WTC11 (cell line): ENCODE measurements around the gene WBP1L. TPM values are rescaled to one million over a fixed set of nuclear protein-coding genes. Genes with fewer than 3 reads are reported as not detected.

Experiments
- ATAC-seq: fragments of 200-7000 bp; cut with Tn5 transposase; 2 replicates; pipeline ENCODE4 v1.10.0; 2021; ENCODE audit warnings: mild to moderate bottlenecking, moderate library complexity
- CTCF ChIA-PET: fragments of 300-600 bp; sonication (Branson Sonifier 250); formaldehyde crosslinking; loops from one replicate; lab custom pipeline; 2021; ENCODE audit warnings: antibody characterized with exemption; lab: Charles Lee
- POLR2A ChIA-PET: fragments of 350-600 bp; sonication (Branson Sonifier 250); formaldehyde crosslinking; loops from one replicate; lab custom pipeline; 2021; ENCODE audit warnings: antibody characterized with exemption; lab: Charles Lee
- DNase-seq: peaks from one replicate; pipeline ENCODE4 v3.0.0; 2021; ENCODE audit warnings: low spot score
- H3K27ac Mint-ChIP-seq: 2 replicates; pipeline ENCODE4 v1.8.0; 2021; ENCODE audit warnings: mixed read lengths
- H3K27me3 Mint-ChIP-seq: 2 replicates; pipeline ENCODE4 v1.8.0; 2021; ENCODE audit warnings: low read depth, mild to moderate bottlenecking, moderate library complexity, mixed read lengths
- H3K36me3 Mint-ChIP-seq: 2 replicates; pipeline ENCODE4 v1.8.0; 2021; ENCODE audit warnings: mixed read lengths
- H3K4me1 Mint-ChIP-seq: 2 replicates; pipeline ENCODE4 v1.8.0; 2022; ENCODE audit warnings: mixed read lengths
- H3K4me3 Mint-ChIP-seq: 2 replicates; pipeline ENCODE4 v1.8.0; 2021; ENCODE audit warnings: mild to moderate bottlenecking, moderate library complexity, mixed read lengths
- H3K9me3 Mint-ChIP-seq: 2 replicates; pipeline ENCODE4 v1.8.0; 2021; ENCODE audit warnings: mixed read lengths
- MXD4 ChIP-seq: fragments of 250-450 bp; sonication (Bioruptor Pico); IDR thresholded peaks from 2 replicates; pipeline ENCODE4 v1.8.0; 2021; ENCODE audit warnings: mild to moderate bottlenecking, moderate library complexity, borderline replicate concordance
- NFYB ChIP-seq: sonication (generic); formaldehyde crosslinking; conservative IDR thresholded peaks from 2 replicates; pipeline ENCODE4 v1.8.0; 2022; ENCODE audit warnings: low read depth, missing genetic modification reagents
- PRRX2 ChIP-seq: fragments of 250-450 bp; sonication (Bioruptor Pico); IDR thresholded peaks from 2 replicates; pipeline ENCODE4 v1.8.0; 2021; ENCODE audit warnings: mild to moderate bottlenecking
- TCF7 ChIP-seq: sonication (generic); formaldehyde crosslinking; IDR thresholded peaks from 2 replicates; pipeline ENCODE4 v1.8.0; 2022; ENCODE audit warnings: mild to moderate bottlenecking, low read depth, missing genetic modification reagents, moderate library complexity
- total RNA-seq: library from RNA; stranded (reverse); gene quantifications from 3 replicates; pipeline ENCODE4 v1.2.3, GENCODE V29; 2021
- TF ChIP-seq, protein P1 (sequence below): fragments of 250-450 bp; sonication (Bioruptor Pico); IDR thresholded peaks from 2 replicates; pipeline ENCODE4 v1.9.0; 2021; ENCODE audit warnings: mild to moderate bottlenecking, borderline replicate concordance
- TF ChIP-seq, protein P2 (sequence below): sonication (generic); formaldehyde crosslinking; IDR thresholded peaks from 2 replicates; pipeline ENCODE4 v1.8.1; 2023; ENCODE audit warnings: mild to moderate bottlenecking, missing genetic modification reagents, moderate library complexity
- TF ChIP-seq, protein P3 (sequence below): sonication (generic); formaldehyde crosslinking; IDR thresholded peaks from 2 replicates; pipeline ENCODE4 v1.8.0; 2022; ENCODE audit warnings: mild to moderate bottlenecking, missing genetic modification reagents
- TF ChIP-seq, protein P4 (sequence below): sonication (generic); formaldehyde crosslinking; conservative IDR thresholded peaks from 2 replicates; pipeline ENCODE4 v1.8.1; 2022; ENCODE audit warnings: mild to moderate bottlenecking, missing genetic modification reagents
- TF ChIP-seq, protein P5 (sequence below): fragments of 250-450 bp; sonication (Bioruptor Pico); IDR thresholded peaks from 2 replicates; pipeline ENCODE4 v2.1.2; 2022; ENCODE audit warnings: mild to moderate bottlenecking, moderate library complexity
- TF ChIP-seq, protein P6 (sequence below): sonication (generic); formaldehyde crosslinking; IDR thresholded peaks from 2 replicates; pipeline ENCODE4 v1.8.1; 2022; ENCODE audit warnings: low read depth, mild to moderate bottlenecking, moderate library complexity, missing genetic modification reagents, borderline replicate concordance
- TF ChIP-seq, protein P7 (sequence below): sonication (generic); formaldehyde crosslinking; IDR thresholded peaks from 2 replicates; pipeline ENCODE4 v1.8.1; 2022; ENCODE audit warnings: low read depth, missing genetic modification reagents, borderline replicate concordance
- TF ChIP-seq, protein P8 (sequence below): sonication (generic); formaldehyde crosslinking; IDR thresholded peaks from 2 replicates; pipeline ENCODE4 v1.8.0; 2023; ENCODE audit warnings: mild to moderate bottlenecking, missing genetic modification reagents
- TF ChIP-seq, protein P9 (sequence below): sonication (generic); formaldehyde crosslinking; IDR thresholded peaks from 2 replicates; pipeline ENCODE4 v1.8.1; 2023; ENCODE audit warnings: mild to moderate bottlenecking, moderate library complexity, missing genetic modification reagents

Gene WBP1L
- total RNA-seq, 1 experiment from 2014 or later = 26.8 TPM

DNA sequence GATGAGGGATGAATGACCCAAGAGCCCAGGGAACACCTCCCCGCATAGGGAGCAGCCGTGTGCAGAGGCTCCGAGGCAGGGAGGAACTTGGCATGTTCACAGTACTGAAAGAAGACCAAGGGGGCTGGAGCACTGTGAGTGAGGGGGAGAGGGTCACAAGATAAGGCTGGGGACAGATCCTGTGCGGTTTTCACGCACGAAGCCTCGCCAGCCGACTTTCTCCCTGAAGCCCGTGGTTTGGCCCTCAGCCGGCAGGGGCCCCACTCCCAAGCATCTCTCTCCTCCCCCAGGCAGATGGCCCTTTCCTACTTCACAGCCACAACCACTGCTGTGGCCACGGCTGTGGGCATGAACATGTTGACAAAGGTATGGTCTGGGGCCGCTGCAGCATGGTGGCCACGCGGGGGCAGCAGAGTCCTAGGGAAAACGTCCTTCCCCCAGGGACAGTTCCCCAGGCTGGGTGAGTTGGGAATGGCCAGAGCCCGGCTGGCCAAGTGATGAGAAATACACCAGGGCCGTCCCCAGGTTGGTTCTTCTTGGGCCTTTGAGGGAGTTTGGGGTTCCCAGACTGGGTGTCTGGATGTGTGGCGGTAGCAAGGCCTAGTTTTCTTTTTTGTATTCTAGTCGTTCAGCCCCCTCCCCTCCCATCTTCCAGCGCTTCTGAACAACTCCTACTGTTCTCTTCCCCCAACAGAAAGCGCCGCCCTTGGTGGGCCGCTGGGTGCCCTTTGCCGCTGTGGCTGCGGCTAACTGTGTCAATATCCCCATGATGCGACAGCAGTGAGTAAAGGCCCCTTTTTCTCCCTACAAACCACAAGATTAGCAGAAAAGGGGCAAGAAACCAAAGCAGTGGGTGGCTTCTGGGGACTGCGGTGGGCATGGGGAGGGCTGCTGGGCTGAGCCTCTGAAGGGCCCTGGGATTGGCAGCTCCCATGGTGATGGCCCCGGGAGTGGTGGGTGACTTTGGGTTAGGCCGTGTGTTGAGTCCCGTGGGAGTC lies 14.4 kb upstream of the WBP1L start (continued):
- TF ChIP-seq, protein P1, sequence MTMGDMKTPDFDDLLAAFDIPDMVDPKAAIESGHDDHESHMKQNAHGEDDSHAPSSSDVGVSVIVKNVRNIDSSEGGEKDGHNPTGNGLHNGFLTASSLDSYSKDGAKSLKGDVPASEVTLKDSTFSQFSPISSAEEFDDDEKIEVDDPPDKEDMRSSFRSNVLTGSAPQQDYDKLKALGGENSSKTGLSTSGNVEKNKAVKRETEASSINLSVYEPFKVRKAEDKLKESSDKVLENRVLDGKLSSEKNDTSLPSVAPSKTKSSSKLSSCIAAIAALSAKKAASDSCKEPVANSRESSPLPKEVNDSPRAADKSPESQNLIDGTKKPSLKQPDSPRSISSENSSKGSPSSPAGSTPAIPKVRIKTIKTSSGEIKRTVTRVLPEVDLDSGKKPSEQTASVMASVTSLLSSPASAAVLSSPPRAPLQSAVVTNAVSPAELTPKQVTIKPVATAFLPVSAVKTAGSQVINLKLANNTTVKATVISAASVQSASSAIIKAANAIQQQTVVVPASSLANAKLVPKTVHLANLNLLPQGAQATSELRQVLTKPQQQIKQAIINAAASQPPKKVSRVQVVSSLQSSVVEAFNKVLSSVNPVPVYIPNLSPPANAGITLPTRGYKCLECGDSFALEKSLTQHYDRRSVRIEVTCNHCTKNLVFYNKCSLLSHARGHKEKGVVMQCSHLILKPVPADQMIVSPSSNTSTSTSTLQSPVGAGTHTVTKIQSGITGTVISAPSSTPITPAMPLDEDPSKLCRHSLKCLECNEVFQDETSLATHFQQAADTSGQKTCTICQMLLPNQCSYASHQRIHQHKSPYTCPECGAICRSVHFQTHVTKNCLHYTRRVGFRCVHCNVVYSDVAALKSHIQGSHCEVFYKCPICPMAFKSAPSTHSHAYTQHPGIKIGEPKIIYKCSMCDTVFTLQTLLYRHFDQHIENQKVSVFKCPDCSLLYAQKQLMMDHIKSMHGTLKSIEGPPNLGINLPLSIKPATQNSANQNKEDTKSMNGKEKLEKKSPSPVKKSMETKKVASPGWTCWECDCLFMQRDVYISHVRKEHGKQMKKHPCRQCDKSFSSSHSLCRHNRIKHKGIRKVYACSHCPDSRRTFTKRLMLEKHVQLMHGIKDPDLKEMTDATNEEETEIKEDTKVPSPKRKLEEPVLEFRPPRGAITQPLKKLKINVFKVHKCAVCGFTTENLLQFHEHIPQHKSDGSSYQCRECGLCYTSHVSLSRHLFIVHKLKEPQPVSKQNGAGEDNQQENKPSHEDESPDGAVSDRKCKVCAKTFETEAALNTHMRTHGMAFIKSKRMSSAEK (CRISPR knock-in tag) = no peak
- no peak for TF ChIP-seq MXD4
- TF ChIP-seq, protein P2, sequence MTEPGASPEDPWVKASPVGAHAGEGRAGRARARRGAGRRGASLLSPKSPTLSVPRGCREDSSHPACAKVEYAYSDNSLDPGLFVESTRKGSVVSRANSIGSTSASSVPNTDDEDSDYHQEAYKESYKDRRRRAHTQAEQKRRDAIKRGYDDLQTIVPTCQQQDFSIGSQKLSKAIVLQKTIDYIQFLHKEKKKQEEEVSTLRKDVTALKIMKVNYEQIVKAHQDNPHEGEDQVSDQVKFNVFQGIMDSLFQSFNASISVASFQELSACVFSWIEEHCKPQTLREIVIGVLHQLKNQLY (CRISPR knock-in tag) = no peak
- TF ChIP-seq, protein P3, sequence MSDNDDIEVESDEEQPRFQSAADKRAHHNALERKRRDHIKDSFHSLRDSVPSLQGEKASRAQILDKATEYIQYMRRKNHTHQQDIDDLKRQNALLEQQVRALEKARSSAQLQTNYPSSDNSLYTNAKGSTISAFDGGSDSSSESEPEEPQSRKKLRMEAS = no peak

DNA sequence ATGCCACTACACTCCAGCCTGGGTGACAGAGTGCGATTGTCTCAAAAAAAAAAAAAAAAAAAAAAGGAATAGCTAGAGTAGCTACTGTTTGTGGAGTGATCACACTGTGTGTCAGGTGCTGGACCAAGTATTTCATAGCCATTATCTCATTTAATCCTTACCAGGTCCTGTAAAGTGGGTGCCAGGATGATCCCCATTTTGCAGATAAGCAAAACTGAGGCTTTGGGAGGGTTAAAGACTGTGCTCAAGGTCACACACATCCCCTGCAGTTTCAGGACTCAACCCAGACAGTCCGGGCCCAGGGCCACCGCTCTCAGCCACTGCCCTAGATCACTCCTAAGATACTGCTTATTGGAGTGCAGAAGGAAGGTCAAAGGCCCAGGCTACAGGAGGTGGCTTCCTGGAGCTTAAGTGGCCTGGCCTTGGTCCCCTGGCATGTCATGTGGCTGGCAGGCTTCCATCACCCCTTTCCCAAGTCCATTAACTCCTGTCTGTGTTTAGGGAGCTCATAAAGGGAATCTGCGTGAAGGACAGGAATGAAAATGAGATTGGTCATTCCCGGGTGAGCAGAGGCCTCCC lies 12.4 kb upstream of the WBP1L start:
- H3K27ac Mint-ChIP-seq = no peak overlapping the region
- H3K4me3 Mint-ChIP-seq = no peak overlapping the region
- ATAC-seq = no peak
- H3K4me1 Mint-ChIP-seq = peaks cover 15% of the 10 kb centered on the region
- H3K9me3 Mint-ChIP-seq = no peaks in the 10 kb centered on the region
- POLR2A ChIA-PET = interaction anchor here (0.5 kb wide), 1 partner anchor 43 kb away, joined by 4 read pairs; no protein-coding TSS in a partner anchor
- TF ChIP-seq, protein P4, sequence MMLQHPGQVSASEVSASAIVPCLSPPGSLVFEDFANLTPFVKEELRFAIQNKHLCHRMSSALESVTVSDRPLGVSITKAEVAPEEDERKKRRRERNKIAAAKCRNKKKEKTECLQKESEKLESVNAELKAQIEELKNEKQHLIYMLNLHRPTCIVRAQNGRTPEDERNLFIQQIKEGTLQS (CRISPR knock-in tag) = no peak
- TF ChIP-seq PRRX2 (CRISPR knock-in tag) (no peak), NFYB (no peak), TCF7 (CRISPR knock-in tag) (no peak)
- TF ChIP-seq, protein P5, sequence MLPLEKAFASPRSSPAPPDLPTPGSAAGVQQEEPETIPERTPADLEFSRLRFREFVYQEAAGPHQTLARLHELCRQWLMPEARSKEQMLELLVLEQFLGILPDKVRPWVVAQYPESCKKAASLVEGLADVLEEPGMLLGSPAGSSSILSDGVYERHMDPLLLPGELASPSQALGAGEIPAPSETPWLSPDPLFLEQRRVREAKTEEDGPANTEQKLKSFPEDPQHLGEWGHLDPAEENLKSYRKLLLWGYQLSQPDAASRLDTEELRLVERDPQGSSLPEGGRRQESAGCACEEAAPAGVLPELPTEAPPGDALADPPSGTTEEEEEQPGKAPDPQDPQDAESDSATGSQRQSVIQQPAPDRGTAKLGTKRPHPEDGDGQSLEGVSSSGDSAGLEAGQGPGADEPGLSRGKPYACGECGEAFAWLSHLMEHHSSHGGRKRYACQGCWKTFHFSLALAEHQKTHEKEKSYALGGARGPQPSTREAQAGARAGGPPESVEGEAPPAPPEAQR = no peak
- TF ChIP-seq, protein P3 = no peak
- TF ChIP-seq, protein P6, sequence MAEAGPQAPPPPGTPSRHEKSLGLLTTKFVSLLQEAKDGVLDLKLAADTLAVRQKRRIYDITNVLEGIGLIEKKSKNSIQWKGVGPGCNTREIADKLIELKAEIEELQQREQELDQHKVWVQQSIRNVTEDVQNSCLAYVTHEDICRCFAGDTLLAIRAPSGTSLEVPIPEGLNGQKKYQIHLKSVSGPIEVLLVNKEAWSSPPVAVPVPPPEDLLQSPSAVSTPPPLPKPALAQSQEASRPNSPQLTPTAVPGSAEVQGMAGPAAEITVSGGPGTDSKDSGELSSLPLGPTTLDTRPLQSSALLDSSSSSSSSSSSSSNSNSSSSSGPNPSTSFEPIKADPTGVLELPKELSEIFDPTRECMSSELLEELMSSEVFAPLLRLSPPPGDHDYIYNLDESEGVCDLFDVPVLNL = no peak
- TF ChIP-seq, protein P7, sequence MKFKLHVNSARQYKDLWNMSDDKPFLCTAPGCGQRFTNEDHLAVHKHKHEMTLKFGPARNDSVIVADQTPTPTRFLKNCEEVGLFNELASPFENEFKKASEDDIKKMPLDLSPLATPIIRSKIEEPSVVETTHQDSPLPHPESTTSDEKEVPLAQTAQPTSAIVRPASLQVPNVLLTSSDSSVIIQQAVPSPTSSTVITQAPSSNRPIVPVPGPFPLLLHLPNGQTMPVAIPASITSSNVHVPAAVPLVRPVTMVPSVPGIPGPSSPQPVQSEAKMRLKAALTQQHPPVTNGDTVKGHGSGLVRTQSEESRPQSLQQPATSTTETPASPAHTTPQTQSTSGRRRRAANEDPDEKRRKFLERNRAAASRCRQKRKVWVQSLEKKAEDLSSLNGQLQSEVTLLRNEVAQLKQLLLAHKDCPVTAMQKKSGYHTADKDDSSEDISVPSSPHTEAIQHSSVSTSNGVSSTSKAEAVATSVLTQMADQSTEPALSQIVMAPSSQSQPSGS (CRISPR knock-in tag) = no peak
- TF ChIP-seq, protein P8, sequence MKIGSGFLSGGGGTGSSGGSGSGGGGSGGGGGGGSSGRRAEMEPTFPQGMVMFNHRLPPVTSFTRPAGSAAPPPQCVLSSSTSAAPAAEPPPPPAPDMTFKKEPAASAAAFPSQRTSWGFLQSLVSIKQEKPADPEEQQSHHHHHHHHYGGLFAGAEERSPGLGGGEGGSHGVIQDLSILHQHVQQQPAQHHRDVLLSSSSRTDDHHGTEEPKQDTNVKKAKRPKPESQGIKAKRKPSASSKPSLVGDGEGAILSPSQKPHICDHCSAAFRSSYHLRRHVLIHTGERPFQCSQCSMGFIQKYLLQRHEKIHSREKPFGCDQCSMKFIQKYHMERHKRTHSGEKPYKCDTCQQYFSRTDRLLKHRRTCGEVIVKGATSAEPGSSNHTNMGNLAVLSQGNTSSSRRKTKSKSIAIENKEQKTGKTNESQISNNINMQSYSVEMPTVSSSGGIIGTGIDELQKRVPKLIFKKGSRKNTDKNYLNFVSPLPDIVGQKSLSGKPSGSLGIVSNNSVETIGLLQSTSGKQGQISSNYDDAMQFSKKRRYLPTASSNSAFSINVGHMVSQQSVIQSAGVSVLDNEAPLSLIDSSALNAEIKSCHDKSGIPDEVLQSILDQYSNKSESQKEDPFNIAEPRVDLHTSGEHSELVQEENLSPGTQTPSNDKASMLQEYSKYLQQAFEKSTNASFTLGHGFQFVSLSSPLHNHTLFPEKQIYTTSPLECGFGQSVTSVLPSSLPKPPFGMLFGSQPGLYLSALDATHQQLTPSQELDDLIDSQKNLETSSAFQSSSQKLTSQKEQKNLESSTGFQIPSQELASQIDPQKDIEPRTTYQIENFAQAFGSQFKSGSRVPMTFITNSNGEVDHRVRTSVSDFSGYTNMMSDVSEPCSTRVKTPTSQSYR (CRISPR knock-in tag) = no peak
- TF ChIP-seq, protein P9, sequence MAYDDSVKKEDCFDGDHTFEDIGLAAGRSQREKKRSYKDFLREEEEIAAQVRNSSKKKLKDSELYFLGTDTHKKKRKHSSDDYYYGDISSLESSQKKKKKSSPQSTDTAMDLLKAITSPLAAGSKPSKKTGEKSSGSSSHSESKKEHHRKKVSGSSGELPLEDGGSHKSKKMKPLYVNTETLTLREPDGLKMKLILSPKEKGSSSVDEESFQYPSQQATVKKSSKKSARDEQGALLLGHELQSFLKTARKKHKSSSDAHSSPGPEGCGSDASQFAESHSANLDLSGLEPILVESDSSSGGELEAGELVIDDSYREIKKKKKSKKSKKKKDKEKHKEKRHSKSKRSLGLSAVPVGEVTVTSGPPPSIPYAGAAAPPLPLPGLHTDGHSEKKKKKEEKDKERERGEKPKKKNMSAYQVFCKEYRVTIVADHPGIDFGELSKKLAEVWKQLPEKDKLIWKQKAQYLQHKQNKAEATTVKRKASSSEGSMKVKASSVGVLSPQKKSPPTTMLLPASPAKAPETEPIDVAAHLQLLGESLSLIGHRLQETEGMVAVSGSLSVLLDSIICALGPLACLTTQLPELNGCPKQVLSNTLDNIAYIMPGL (CRISPR knock-in tag) = no peak
- TF ChIP-seq, all 79 proteins: peak for 0
- CTCF ChIA-PET = no interaction called here
- Mint-ChIP-seq H3K36me3 (peaks cover 60% of the 10 kb centered on the region), H3K27me3 (no peaks in the 10 kb centered on the region)
- no peak for DNase-seq
